Adipocyte (in vitro differentiated cells): Measurements from ENCODE around the gene TSPAN11.
"Not testable (repeated sequence)": the region's sequence is repeated elsewhere in the genome, so short reads cannot be mapped to it uniquely, and the experiment has no call there.

Experiments used
- DNase-seq: peaks from one replicate; pipeline ENCODE4 v3.0.0-alpha.2; 2015; ENCODE audit warnings: low read depth
- H3K27me3 ChIP-seq: replicated peaks from 2 replicates; pipeline ENCODE4 v1.7.0; 2013; ENCODE audit warnings: mild to moderate bottlenecking, low read length, moderate library complexity; ENCODE audit not compliant: control insufficient read depth, insufficient read depth
- H3K36me3 ChIP-seq: 2 replicates; pipeline ENCODE4 v1.7.0; 2013; ENCODE audit warnings: low read length, mild to moderate bottlenecking, moderate library complexity; ENCODE audit not compliant: control insufficient read depth, insufficient read depth, severe bottlenecking
- H3K4me1 ChIP-seq: 2 replicates; pipeline ENCODE4 v1.7.0; 2013; ENCODE audit warnings: mild to moderate bottlenecking, low read length, moderate library complexity; ENCODE audit not compliant: control insufficient read depth, insufficient read depth
- H3K4me3 ChIP-seq: 2 replicates; pipeline ENCODE4 v1.7.0; 2013; ENCODE audit warnings: mild to moderate bottlenecking, low read length, moderate library complexity
- H3K9ac ChIP-seq: 2 replicates; pipeline ENCODE4 v1.7.0; 2013; ENCODE audit warnings: mild to moderate bottlenecking, low read length, moderate library complexity
- H3K9me3 ChIP-seq: 2 replicates; pipeline ENCODE4 v1.7.0; 2013; ENCODE audit warnings: mild to moderate bottlenecking, low read length, moderate library complexity; ENCODE audit not compliant: control insufficient read depth

TSPAN11 gene

GRCh38 chr12:31027006-31027405 lies 100.5 kb downstream of the TSPAN11 start:
- peaks cover 11% of the 10 kb centered on the region for H3K27me3 ChIP-seq
- not testable (repeated sequence) for H3K36me3 ChIP-seq, H3K9ac ChIP-seq, H3K4me1 ChIP-seq, H3K4me3 ChIP-seq, DNase-seq, H3K9me3 ChIP-seq

GRCh38 chr12:31029468-31029867 lies 102.9 kb downstream of the TSPAN11 start:
- no peak for DNase-seq
- Histone ChIP-seq H3K36me3 (no peaks in the 10 kb centered on the region), H3K9me3 (no peaks in the 10 kb centered on the region), H3K9ac (no peak overlapping the region), H3K4me3 (no peak overlapping the region), H3K4me1 (no peaks in the 10 kb centered on the region), H3K27me3 (no peaks in the 10 kb centered on the region)

GRCh38 chr12:31029916-31030562 lies 103.5 kb downstream of the TSPAN11 start:
- Histone ChIP-seq H3K36me3 (no peaks in the 10 kb centered on the region), H3K4me1 (no peaks in the 10 kb centered on the region), H3K27me3 (no peaks in the 10 kb centered on the region), H3K4me3 (no peak overlapping the region), H3K9ac (no peak overlapping the region), H3K9me3 (no peaks in the 10 kb centered on the region)
- no peak for DNase-seq

- DNase-seq = no peak
Observed at GRCh38 chr12:31031951-31032335, 105.4 kb downstream of the TSPAN11 start.

GRCh38 chr12:31033146-31033545 lies 106.6 kb downstream of the TSPAN11 start:
- no peaks in the 10 kb centered on the region for H3K36me3 ChIP-seq

More at GRCh38 chr12:31031951-31032335, 105.4 kb downstream of the TSPAN11 start:
- Histone ChIP-seq H3K9me3 (no peaks in the 10 kb centered on the region), H3K9ac (no peak overlapping the region), H3K36me3 (no peaks in the 10 kb centered on the region), H3K4me3 (no peak overlapping the region), H3K4me1 (peaks cover 6% of the 10 kb centered on the region), H3K27me3 (no peaks in the 10 kb centered on the region)

GRCh38 chr12:31033681-31034080 lies 107.1 kb downstream of the TSPAN11 start:
- Histone ChIP-seq H3K36me3 (no peaks in the 10 kb centered on the region), H3K4me3 (no peak overlapping the region), H3K4me1 (peaks cover 6% of the 10 kb centered on the region), H3K9me3 (no peaks in the 10 kb centered on the region), H3K27me3 (peaks cover under 1% of the 10 kb centered on the region), H3K9ac (no peak overlapping the region)
- peak; percentile 3 for DNase-seq

More at GRCh38 chr12:31033146-31033545, 106.6 kb downstream of the TSPAN11 start:
- Histone ChIP-seq H3K27me3 (no peaks in the 10 kb centered on the region), H3K9ac (no peak overlapping the region), H3K4me3 (no peak overlapping the region), H3K4me1 (peaks cover 6% of the 10 kb centered on the region), H3K9me3 (no peaks in the 10 kb centered on the region)
- DNase-seq = no peak

- Histone ChIP-seq H3K27me3 (peaks cover 5% of the 10 kb centered on the region), H3K4me3 (no peak overlapping the region), H3K9me3 (no peaks in the 10 kb centered on the region), H3K9ac (no peak overlapping the region), H3K36me3 (no peaks in the 10 kb centered on the region), H3K4me1 (peaks cover 6% of the 10 kb centered on the region)
- no peak for DNase-seq
Observed at GRCh38 chr12:31034372-31034771, 107.8 kb downstream of the TSPAN11 start.

GRCh38 chr12:31035226-31035625 lies 108.7 kb downstream of the TSPAN11 start:
- H3K9me3 ChIP-seq = no peaks in the 10 kb centered on the region
- peaks cover 5% of the 10 kb centered on the region for H3K27me3 ChIP-seq
- DNase-seq = no peak
- peaks cover 6% of the 10 kb centered on the region for H3K4me1 ChIP-seq
- no peak overlapping the region for H3K9ac ChIP-seq
- H3K36me3 ChIP-seq = no peaks in the 10 kb centered on the region
- H3K4me3 ChIP-seq = no peak overlapping the region

- no peaks in the 10 kb centered on the region for H3K36me3 ChIP-seq
- peak; percentile 54 for DNase-seq
- H3K27me3 ChIP-seq = peaks cover 5% of the 10 kb centered on the region
- no peak overlapping the region for H3K9ac ChIP-seq
- H3K4me3 ChIP-seq = no peak overlapping the region
- peaks cover 6% of the 10 kb centered on the region for H3K4me1 ChIP-seq
- no peaks in the 10 kb centered on the region for H3K9me3 ChIP-seq
Observed at GRCh38 chr12:31035967-31036665, 109.6 kb downstream of the TSPAN11 start.

GRCh38 chr12:31037028-31037427 lies 110.5 kb downstream of the TSPAN11 start:
- no peaks in the 10 kb centered on the region for H3K9me3 ChIP-seq
- DNase-seq = no peak
- H3K36me3 ChIP-seq = no peaks in the 10 kb centered on the region

GRCh38 chr12:31037931-31038330 lies 111.4 kb downstream of the TSPAN11 start:
- Histone ChIP-seq H3K4me3 (no peak overlapping the region), H3K9ac (no peak overlapping the region), H3K36me3 (no peaks in the 10 kb centered on the region), H3K27me3 (peaks cover 5% of the 10 kb centered on the region), H3K9me3 (no peaks in the 10 kb centered on the region), H3K4me1 (peaks cover 6% of the 10 kb centered on the region)
- no peak for DNase-seq

More at GRCh38 chr12:31037028-31037427, 110.5 kb downstream of the TSPAN11 start:
- no peak overlapping the region for H3K9ac ChIP-seq
- no peak overlapping the region for H3K4me3 ChIP-seq
- H3K27me3 ChIP-seq = peaks cover 5% of the 10 kb centered on the region
- H3K4me1 ChIP-seq = peaks cover 6% of the 10 kb centered on the region
